COLO668 (cell line): ENCODE results near the gene CSK.

Experiments used
- DNase-seq: peaks from one replicate; lab custom pipeline; 2025; ENCODE audit not compliant: unreplicated experiment; lab: John Stamatoyannopoulos, UW

The CSK gene

DNA sequence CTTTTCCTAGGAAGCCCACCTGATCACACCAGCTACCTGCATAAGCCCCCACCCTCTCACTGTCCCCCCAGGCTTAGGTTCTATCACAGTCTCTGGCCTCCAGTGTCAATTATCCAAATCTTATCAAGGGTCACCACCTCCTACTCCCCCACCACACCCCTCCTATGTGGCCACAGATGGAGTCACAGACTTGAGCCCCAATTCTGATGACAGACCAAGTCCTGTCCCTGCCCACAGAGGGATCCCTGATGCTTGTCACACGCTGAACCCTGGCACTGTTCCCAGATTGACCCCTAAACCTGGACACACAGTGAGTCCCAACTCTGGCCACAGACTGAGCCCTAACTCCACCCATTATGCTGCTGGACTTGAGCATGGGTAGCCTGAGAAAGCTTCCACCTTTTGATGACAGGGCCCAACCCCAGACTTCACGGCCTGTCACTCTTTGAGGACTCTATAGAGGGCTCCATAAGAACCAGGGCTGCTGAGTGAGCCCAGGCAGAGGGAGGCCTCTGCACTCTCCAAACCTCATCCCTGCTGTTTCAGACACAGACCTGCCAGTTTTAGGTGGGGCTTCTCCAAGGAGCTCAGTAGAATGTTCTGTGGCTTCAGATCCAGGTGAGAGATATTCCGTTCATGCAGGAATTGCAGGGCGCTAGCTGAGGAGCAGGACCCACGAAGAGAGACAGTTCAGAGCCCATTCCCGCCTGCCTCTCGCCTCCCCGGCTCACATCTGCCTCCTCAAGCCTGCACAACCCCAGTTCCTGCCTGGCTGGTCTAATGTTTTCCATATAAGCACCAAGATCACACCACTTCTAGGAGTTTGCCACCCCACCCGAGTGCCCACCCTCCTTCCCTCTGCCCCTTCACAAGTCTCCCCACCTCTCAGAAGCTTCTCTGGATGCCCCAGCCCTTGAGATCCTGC lies 59.2 kb downstream of the CSK start:
- no peak for DNase-seq

DNA sequence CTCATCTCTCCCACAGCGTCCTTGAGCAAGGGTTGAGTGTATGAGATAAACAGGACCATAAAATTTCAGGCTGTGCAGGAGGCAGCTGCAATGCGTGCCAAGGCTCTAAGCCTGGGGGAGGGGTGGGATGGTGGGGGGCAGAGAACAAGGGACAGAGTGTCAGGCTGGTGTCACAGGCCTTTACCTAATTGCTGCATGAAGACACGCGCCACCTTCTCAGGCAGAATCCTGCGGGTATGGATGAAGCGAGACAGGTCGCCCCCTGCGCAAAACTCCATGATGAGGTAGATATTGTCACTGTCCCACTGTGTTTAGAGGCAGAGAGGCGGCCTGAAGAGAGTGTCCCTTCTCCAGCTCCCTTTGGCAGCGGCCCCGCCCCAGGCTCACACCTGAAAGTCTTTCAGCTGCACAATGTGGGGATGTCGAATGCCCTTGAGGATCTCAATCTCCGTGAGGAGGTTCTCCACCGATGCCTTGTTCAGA lies 60.1 kb downstream of the CSK start:
- no peak for DNase-seq

DNA sequence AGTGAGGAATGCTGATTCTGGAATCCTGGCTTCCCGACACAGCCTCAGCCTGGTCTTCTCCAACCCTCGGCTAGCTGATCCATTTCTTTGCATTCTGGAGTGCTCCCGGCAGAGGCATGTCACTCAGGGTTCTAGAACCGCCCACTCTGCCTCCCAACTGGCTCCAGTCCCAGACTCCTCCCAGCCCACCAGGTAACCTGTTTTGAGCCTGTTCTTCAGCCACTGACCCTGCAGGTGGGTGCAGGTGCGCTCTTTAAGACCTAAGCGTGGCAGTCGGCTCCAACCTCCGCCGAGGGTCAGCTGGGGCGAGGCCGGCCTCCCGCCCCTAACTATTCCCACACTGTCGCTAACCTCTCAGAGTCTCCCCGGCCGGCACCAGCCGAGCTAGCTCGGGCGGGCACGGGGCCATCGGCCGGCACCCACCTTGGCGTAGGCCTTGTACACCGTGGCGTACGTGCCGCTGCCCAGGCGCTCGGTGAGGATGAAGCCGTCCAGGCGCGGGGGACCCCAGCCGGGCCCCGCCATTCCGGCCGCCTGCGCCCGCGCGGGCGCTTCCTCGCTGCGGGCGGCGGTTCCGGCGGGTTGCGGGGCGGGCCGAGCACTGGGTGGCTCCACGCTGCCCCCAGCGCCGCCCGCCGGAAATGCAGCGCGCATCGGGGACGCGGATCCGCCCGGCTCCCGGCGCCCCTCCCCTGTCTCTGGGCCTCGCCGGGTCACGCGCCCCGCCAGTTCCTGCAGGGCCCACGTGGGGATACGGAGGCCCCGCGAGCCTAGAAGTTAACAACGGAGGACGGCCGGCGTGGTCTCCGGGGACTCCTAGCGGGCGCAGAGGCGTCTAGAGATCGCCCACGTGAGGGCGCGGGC lies 60.9 kb downstream of the CSK start, which contains the start of gene ULK3:
ULK3 (minus strand) TSS at position 576 of the 864 bp plus-strand sequence; CDS start at position 525, 51 bp downstream.
- peak; percentile 93 for DNase-seq

DNA sequence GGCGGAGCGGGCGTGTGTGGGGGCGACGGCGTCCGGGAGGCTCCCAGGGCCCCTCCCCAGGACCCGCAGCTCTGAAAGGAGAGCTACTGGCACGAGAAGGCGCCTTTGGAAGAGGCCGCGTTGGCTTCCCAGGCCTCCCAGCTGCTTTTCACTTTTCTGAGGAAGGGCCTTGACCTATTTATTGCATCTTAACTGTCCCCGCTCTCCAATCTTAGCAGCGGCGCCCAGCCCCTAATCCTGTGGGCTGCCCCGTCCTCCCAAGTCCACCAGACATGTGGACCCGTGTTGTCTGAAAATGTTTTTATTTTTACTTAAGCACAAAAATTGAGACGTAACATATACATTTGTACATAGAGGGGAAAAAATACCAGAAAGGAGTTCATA lies 61.6 kb downstream of the CSK start:
- DNase-seq, result no peak

DNA sequence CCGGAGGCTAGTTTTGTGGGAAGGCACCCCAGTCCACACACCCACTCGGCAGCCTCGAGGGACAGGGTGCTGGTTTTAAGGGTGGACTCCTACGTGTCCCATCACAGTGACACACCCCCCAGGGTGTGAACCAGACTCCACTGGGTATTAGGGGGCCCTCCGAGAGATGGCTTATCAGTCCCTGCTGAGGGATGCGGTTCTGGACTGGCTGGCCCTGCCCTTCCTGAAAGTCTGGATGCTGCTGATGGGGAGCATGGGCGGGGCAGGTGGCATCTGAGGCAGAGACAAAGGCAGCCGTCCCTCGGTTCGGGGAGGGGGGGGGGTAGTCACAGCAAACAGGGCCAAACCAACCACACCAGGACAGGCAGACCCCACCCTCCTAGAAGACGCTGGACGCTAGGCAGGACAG lies 62.0 kb downstream of the CSK start:
- DNase-seq, result no peak

DNA sequence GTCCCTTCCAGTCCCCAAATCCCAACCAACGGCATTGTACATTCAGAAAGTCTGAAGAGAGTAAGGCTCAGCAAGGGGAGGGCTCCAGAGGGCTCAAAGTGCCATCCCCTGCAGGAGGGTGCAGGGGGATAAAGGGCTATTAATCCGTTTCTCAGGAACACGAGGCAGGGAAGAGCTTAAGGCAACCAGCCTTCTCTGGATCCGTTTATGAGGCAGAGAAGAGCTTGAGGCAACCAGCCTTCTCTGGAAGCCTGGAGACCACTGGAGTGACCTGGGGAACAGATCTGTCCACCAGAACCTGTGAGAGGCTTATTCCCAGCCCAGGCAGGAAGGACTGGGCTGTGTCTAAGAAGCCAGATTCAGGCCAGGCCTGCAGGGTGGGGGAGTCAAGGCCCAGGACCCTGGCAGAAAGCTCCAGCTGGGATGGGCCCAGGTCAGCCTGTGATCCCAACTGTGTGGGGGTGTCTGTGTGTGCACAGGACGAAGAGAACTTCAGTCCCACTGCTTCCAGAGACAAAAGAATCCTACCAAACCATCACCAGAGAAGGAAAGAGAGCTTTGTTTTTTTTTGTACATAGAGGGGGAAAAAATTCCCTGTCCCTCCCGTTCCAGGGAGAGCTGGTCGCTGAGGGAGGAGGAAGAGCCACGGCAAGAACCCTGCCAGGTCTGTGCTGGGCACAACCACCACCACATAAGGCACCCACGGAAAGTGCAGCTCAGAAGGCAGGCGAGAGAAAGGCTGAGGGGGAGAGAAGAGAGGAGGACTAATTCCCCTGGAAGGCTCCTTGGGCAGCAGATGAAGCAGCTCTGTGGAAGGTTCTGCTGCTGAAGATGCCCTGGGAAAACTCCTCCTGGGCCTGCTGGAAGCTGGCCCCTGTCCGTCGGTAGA lies 62.7 kb downstream of the CSK start:
- no peak for DNase-seq

- DNase-seq, result no peak
These were observed 63.3 kb downstream of the CSK start for GRCh38 chr15:74845208-74845568.

DNA sequence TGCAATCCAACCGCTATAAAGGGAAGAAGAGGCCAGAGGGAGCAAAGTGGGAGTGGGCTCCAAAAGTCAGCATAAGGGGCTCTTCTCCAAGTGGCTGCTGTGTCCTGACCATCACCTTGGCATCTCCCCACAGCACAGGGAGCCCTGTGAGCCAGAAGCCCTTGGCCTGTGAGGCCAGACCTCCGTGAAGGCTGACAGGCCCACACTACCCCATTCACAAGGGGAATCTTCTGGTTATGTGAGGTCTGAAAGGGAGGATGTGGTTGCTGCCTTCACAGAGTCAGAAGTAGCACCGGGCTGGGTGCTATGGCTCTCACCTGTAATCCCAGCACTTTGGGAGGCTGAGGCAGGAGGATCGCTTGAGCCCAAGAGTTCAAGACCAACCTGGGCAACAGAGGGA lies 63.7 kb downstream of the CSK start:
- DNase-seq, result no peak

DNA sequence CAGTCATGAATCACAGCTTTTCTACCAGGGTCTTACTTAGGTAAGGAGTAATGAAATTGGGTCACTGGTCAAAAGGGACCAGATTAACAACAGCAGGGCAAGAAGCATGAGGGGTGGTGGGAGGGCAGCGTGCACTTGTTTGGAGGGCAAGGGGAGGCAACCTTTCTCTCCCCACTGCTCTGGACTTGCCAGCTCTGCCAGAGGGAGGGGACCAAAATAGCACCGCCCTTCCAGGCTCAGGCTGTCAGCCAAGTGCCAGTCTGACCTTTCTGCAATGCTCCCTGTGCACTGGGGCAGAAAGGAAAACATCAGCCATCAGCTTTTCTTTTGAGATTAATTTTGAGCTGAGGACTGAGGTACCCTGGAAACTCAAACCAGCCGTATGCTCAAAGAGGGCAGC lies 65.6 kb downstream of the CSK start:
- DNase-seq, result no peak

- DNase-seq, result no peak
These were observed 68.5 kb downstream of the CSK start for GRCh38 chr15:74850393-74850792.

DNA sequence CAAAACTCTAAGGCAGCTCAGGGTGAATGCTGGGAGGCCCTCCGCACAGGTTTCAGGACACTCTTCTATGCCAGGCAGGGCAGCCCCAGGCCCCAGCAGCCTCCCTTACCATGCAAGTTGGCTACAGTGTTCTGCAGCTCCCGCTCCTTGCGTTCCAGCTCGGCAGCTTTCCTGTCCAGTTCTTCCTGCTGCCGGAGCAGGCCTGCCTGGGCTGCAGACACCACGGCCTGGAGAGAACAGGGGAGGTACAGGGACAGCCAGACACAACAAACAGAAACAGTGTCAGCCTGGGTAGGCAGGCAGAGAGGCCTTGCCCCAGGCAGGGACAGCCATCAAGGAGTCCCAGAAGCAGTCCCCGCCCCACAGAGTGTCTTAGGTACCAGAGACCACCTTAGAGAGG lies 70.1 kb downstream of the CSK start:
- DNase-seq, result no peak
